ENCODE measurements around the gene USP31. TPM values are rescaled to one million over a fixed set of nuclear protein-coding genes. Genes with fewer than 3 reads are reported as not detected.

The USP31 gene
- total and polyA plus RNA-seq, 2 donors from 2014 or later: 3.5 to 19.7 TPM

GRCh38 chr16:23182679-23183542 lies 33.7 kb upstream of the USP31 start, which contains the start of gene SCNN1G:
Gene SCNN1G (plus strand): TSS chr16:23182745. CDS start chr16:23186272, 3,527 bp downstream.
- no peak for FAIRE-seq

DNA sequence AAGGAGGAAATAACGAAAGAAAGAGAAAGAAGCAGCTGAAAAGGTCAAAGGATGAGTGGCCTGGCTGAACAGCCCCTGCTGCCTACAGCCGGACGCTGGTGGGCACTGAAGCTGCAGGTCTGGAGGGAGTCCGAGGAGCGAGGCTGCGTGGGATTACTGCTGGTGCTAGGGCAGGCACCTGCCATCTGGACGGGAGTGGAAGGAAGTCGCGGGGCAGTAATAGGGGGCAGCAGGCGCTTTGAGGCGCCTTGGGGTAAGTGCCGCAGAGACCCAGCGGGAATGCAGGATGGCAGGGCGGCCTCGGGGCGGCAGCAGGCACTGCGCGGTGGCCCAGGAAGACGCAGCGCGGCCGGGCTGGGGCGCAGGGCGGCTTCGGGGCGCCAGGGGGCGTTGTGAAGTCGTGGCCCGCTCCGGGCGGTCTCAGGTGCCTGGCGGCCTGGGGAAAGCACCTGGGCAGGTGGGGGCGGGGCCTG lies 33.0 kb upstream of the USP31 start:
- DNase-seq: peak; percentile 85 to 92 (median 89)

More at GRCh38 chr16:23182679-23183542, 33.7 kb upstream of the USP31 start, which contains the start of gene SCNN1G:
- peaks cover 0 to 6% (median 0%) of the 10 kb centered on the region in 3 donors for H3K4me1 ChIP-seq (ENCODE audit: control insufficient read depth in 2 of 3, insufficient read depth in 2 of 3, low read depth in 1 of 3, low read length in 3 of 3)
- H3K4me3 ChIP-seq (ENCODE audit: low read length in 3 of 3): peak within 1 kb of the TSS; percentile 49 to 58 (median 55)
- H3K9ac ChIP-seq (ENCODE audit: low read length in 3 of 3): peak within 1 kb of the TSS in 2 of 3 donors; percentile 6 to 41
- DNase-seq: peak; percentile 55 to 73 (median 65)
- no peak within 1 kb of the TSS for H3K27ac ChIP-seq (ENCODE audit: low read depth in 2 of 2, low read length in 2 of 2)
- intact Hi-C loops (cut with DNase I): no loop called here
- H3K9me3 ChIP-seq (ENCODE audit: control insufficient read depth in 2 of 3, insufficient read depth in 1 of 3, low read length in 3 of 3): no peaks in the 10 kb centered on the region
- H3K27me3 ChIP-seq (ENCODE audit: control insufficient read depth, insufficient read depth, low read length): peaks cover 3% of the 10 kb centered on the region
- no peak for TF ChIP-seq CTCF (IDR thresholded peaks at IDR 0.05; ENCODE audit: borderline replicate concordance, extremely low read depth, insufficient read depth)
- no peaks in the 10 kb centered on the region for H3K36me3 ChIP-seq (ENCODE audit: control insufficient read depth in 2 of 3, insufficient read depth in 3 of 3, low read length in 3 of 3)

GRCh38 chr16:23181506-23181905 lies 32.3 kb upstream of the USP31 start:
- H3K27me3 ChIP-seq (ENCODE audit: control insufficient read depth, insufficient read depth, low read length): peaks cover 3% of the 10 kb centered on the region
- H3K27ac ChIP-seq (ENCODE audit: low read depth in 2 of 2, low read length in 2 of 2): no peak overlapping the region
- peaks cover 0 to 6% (median 0%) of the 10 kb centered on the region in 3 donors for H3K4me1 ChIP-seq (ENCODE audit: control insufficient read depth in 2 of 3, insufficient read depth in 2 of 3, low read depth in 1 of 3, low read length in 3 of 3)
- intact Hi-C loops (cut with DNase I): no loop called here
- H3K9ac ChIP-seq (ENCODE audit: low read length in 3 of 3): no peak overlapping the region
- FAIRE-seq (no peak), DNase-seq (no peak)
- no peak for TF ChIP-seq CTCF (IDR thresholded peaks at IDR 0.05; ENCODE audit: borderline replicate concordance, extremely low read depth, insufficient read depth)
- H3K36me3 ChIP-seq (ENCODE audit: control insufficient read depth in 2 of 3, insufficient read depth in 3 of 3, low read length in 3 of 3): no peaks in the 10 kb centered on the region
- H3K9me3 ChIP-seq (ENCODE audit: control insufficient read depth in 2 of 3, insufficient read depth in 1 of 3, low read length in 3 of 3): no peaks in the 10 kb centered on the region
- H3K4me3 ChIP-seq (ENCODE audit: low read length in 3 of 3): no peak overlapping the region

More for the DNA sequence above, 33.0 kb upstream of the USP31 start:
- Histone ChIP-seq H3K36me3 (ENCODE audit: control insufficient read depth in 2 of 3, insufficient read depth in 3 of 3, low read length in 3 of 3) (no peaks in the 10 kb centered on the region), H3K4me3 (ENCODE audit: low read length in 3 of 3) (no peak overlapping the region), H3K4me1 (ENCODE audit: control insufficient read depth in 2 of 3, insufficient read depth in 2 of 3, low read depth in 1 of 3, low read length in 3 of 3) (peaks cover 0 to 6% (median 0%) of the 10 kb centered on the region in 3 donors), H3K9ac (ENCODE audit: low read length in 3 of 3) (no peak overlapping the region), H3K9me3 (ENCODE audit: control insufficient read depth in 2 of 3, insufficient read depth in 1 of 3, low read length in 3 of 3) (no peaks in the 10 kb centered on the region), H3K27ac (ENCODE audit: low read depth in 2 of 2, low read length in 2 of 2) (no peak overlapping the region), H3K27me3 (ENCODE audit: control insufficient read depth, insufficient read depth, low read length) (peaks cover 3% of the 10 kb centered on the region)
- TF ChIP-seq CTCF (IDR thresholded peaks at IDR 0.05; ENCODE audit: borderline replicate concordance, extremely low read depth, insufficient read depth): peak; percentile 94
- no peak for FAIRE-seq
- intact Hi-C loops (cut with DNase I): no loop called here

Measured in kidney (tissue), 14 donors.